Measurements from ENCODE around the gene HOXB3.

HOXB3 gene

GRCh38 chr17:48559840-48560817, 29.9 kb downstream of the HOXB3 start:
- no peak overlapping the region for H3K27ac ChIP-seq

GRCh38 chr17:48559122-48559839, 30.8 kb downstream of the HOXB3 start:
- H3K27ac ChIP-seq: no peak overlapping the region
- TF ChIP-seq CTCF (conservative IDR thresholded peaks at IDR 0.05) (no peak), ZFX (IDR thresholded peaks at IDR 0.05) (no peak)

More at GRCh38 chr17:48559840-48560817, 29.9 kb downstream of the HOXB3 start:
- TF ChIP-seq ZFX (IDR thresholded peaks at IDR 0.05) (no peak), CTCF (conservative IDR thresholded peaks at IDR 0.05) (no peak)

GRCh38 chr17:48558831-48559121, 31.3 kb downstream of the HOXB3 start:
- no peak overlapping the region for H3K27ac ChIP-seq
- TF ChIP-seq ZFX (IDR thresholded peaks at IDR 0.05): no peak
- TF ChIP-seq CTCF (conservative IDR thresholded peaks at IDR 0.05): no peak

- no peak for TF ChIP-seq ZFX (IDR thresholded peaks at IDR 0.05)
- no peak for TF ChIP-seq CTCF (conservative IDR thresholded peaks at IDR 0.05)
- no peak overlapping the region for H3K27ac ChIP-seq
These were observed 31.8 kb downstream of the HOXB3 start for GRCh38 chr17:48558057-48558830.

- no peak overlapping the region for H3K27ac ChIP-seq
- TF ChIP-seq CTCF (conservative IDR thresholded peaks at IDR 0.05) (no peak), ZFX (IDR thresholded peaks at IDR 0.05) (no peak)
These were observed 33.3 kb downstream of the HOXB3 start for GRCh38 chr17:48556576-48557401.

- TF ChIP-seq ZFX (IDR thresholded peaks at IDR 0.05): no peak
- TF ChIP-seq CTCF (conservative IDR thresholded peaks at IDR 0.05): no peak
- no peak overlapping the region for H3K27ac ChIP-seq
These were observed 33.8 kb downstream of the HOXB3 start for GRCh38 chr17:48556229-48556575.
